Measurements from ENCODE around the gene NMT2. TPM values are rescaled to one million over a fixed set of nuclear protein-coding genes. Genes with fewer than 3 reads are reported as not detected.

Gene NMT2
- total RNA-seq, 1 experiment from 2014 or later: 15.7 TPM

DNA sequence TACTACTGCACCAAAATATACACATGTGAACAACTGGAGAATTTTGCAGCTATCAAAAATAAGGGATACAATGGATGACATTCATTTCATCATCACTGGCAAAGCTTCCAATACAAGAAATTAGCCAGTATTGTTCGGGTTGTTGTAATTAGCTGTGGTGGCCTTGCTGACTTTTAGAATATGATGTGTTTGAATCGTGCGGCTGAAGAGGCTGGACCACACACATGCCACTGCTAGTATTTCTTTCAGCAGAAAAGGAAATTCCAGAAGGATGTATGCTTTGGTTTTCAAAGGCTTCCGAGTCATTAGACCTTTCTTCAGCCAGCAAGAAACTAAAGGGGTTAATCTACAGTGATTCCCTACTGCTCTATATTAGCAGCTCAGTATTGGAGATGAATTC, 54.7 kb downstream of the NMT2 start:
- no peaks in the 10 kb centered on the region for H3K36me3 ChIP-seq (ENCODE audit: insufficient read depth, low read length, poor library complexity, severe bottlenecking)
- no peaks in the 10 kb centered on the region for H3K4me1 ChIP-seq (ENCODE audit: insufficient read depth, low read length, poor library complexity, severe bottlenecking)
- no peak for DNase-seq (ENCODE audit: low spot score)
- TF ChIP-seq CTCF (conservative IDR thresholded peaks at IDR 0.05; ENCODE audit: low read depth, low read length): no peak
- no peak for TF ChIP-seq EZH2 (IDR thresholded peaks at IDR 0.05; ENCODE audit: borderline replicate concordance, low read depth, low read length, poor library complexity, severe bottlenecking)
- H3K27ac ChIP-seq (ENCODE audit: low read depth, low read length, poor library complexity, severe bottlenecking): no peak overlapping the region
- intact Hi-C loops (cut with micrococcal nuclease; ENCODE audit: unreplicated experiment): no loop called here
- no peak overlapping the region for H3K4me3 ChIP-seq (ENCODE audit: low read depth, low read length, poor library complexity, severe bottlenecking)
- BruUV-seq (replicated peaks): no TSS peak
- ChIA-PET CTCF (no interaction called here), POLR2A (ENCODE audit: low non-redundant PET) (no interaction called here)
- H3K27me3 ChIP-seq (replicated peaks; ENCODE audit: insufficient read depth, low read depth, low read length, poor library complexity): no peaks in the 10 kb centered on the region
- no peaks in the 10 kb centered on the region for H3K9me3 ChIP-seq (ENCODE audit: low read depth, low read length, poor library complexity, severe bottlenecking)

DNA sequence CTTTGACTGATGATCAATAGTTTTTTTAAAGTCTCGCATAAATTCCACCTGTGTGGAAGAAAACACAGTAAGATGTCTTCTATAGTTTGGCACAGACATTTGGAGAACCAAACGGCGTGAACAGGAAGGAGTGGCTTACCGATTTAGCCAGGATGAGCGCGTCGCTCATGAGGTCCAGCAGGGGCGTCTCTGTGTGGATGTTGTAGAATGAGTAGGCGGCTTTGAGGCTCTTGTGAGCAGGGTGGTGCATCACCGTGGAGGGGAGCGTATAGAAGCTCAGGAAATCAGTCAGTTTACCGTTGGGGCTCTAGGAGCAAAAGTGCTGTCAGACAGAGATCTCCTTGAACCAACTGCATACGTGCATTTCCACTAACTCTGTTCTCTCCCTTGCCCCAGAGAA, 55.8 kb downstream of the NMT2 start:
- CTCF ChIA-PET: no interaction called here
- POLR2A ChIA-PET (ENCODE audit: low non-redundant PET): no interaction called here
- TF ChIP-seq EZH2 (IDR thresholded peaks at IDR 0.05; ENCODE audit: borderline replicate concordance, low read depth, low read length, poor library complexity, severe bottlenecking) (no peak), CTCF (conservative IDR thresholded peaks at IDR 0.05; ENCODE audit: low read depth, low read length) (no peak)
- no peaks in the 10 kb centered on the region for H3K9me3 ChIP-seq (ENCODE audit: low read depth, low read length, poor library complexity, severe bottlenecking)
- no peak overlapping the region for H3K27ac ChIP-seq (ENCODE audit: low read depth, low read length, poor library complexity, severe bottlenecking)
- BruUV-seq (replicated peaks): no TSS peak
- no peaks in the 10 kb centered on the region for H3K36me3 ChIP-seq (ENCODE audit: insufficient read depth, low read length, poor library complexity, severe bottlenecking)
- peak; percentile 19 for DNase-seq (ENCODE audit: low spot score)
- intact Hi-C loops (cut with micrococcal nuclease; ENCODE audit: unreplicated experiment): no loop called here
- no peak overlapping the region for H3K4me3 ChIP-seq (ENCODE audit: low read depth, low read length, poor library complexity, severe bottlenecking)
- no peaks in the 10 kb centered on the region for H3K4me1 ChIP-seq (ENCODE audit: insufficient read depth, low read length, poor library complexity, severe bottlenecking)
- no peaks in the 10 kb centered on the region for H3K27me3 ChIP-seq (replicated peaks; ENCODE audit: insufficient read depth, low read depth, low read length, poor library complexity)

DNA sequence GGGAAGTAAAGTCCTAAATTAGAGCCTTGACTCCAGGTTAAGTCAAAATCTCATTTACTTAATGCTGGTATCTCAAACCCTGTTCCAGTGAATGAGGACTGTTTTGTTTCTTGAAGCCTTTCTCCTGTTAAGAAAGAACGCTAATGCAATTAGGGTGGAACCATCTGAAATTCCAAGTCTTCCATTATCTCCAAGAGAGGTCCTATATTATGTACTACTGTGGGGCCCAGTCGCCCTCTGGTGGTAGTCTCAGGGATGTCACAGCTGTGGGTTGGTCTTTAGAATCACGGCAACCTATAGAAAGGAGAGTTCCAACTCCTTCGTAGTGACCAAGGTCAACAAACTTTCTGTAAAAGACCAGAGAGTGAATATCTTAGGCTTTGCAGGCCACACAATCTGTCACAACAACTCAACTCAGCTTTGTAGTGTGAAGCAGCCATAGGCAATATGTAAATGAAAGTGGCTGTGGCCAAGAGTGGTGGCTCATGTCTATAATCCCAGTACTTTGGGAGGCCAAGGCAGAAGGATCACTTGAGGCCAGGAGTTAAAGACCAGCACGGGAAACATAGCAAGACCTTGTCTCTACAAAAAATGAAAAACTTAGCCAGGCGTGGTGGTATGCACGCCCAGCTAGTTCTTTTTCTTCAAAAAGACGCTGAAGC, 62.0 kb downstream of the NMT2 start:
- ChIA-PET POLR2A (ENCODE audit: low non-redundant PET) (no interaction called here), CTCF (no interaction called here)
- Histone ChIP-seq H3K4me3 (ENCODE audit: low read depth, low read length, poor library complexity, severe bottlenecking) (no peak overlapping the region), H3K36me3 (ENCODE audit: insufficient read depth, low read length, poor library complexity, severe bottlenecking) (peaks cover 39% of the 10 kb centered on the region), H3K4me1 (ENCODE audit: insufficient read depth, low read length, poor library complexity, severe bottlenecking) (peaks cover 4% of the 10 kb centered on the region), H3K27me3 (replicated peaks; ENCODE audit: insufficient read depth, low read depth, low read length, poor library complexity) (no peaks in the 10 kb centered on the region), H3K9me3 (ENCODE audit: low read depth, low read length, poor library complexity, severe bottlenecking) (no peaks in the 10 kb centered on the region), H3K27ac (ENCODE audit: low read depth, low read length, poor library complexity, severe bottlenecking) (no peak overlapping the region)
- peak; percentile 86 for DNase-seq (ENCODE audit: low spot score)
- TF ChIP-seq EZH2 (IDR thresholded peaks at IDR 0.05; ENCODE audit: borderline replicate concordance, low read depth, low read length, poor library complexity, severe bottlenecking): no peak
- TF ChIP-seq CTCF (conservative IDR thresholded peaks at IDR 0.05; ENCODE audit: low read depth, low read length): peak; percentile 98
- BruUV-seq (replicated peaks): no TSS peak
- intact Hi-C loops (cut with micrococcal nuclease; ENCODE audit: unreplicated experiment): loop anchor here (2.0 to 5.0 kb wide), 2 partner anchors 114 to 608 kb away; no protein-coding TSS in a partner anchor
